ENCODE measurements around the gene OTUD6A.

- TF ChIP-seq POLR2A (IDR thresholded peaks at IDR 0.05; ENCODE audit: low read length) = no peak
- no peak for TF ChIP-seq GATA1 (IDR thresholded peaks at IDR 0.05; ENCODE audit: low read depth, low read length)
Measured at GRCh38 chrX:70026112-70026850, 36.0 kb upstream of the OTUD6A start.

All from erythroblast (primary cell).